Left kidney (tissue), 8 donors: ENCODE results near the gene SDHAF4. TPM values are rescaled to one million over a fixed set of nuclear protein-coding genes. Genes with fewer than 3 reads are reported as not detected.
"Not testable (repeated sequence)": the region's sequence is repeated elsewhere in the genome, so short reads cannot be mapped to it uniquely, and the experiment has no call there.

Experiments
- DNase-seq: peaks from one replicate; pipeline ENCODE4 v3.0.0-alpha.2; 2013
- long read RNA-seq, 8 donors: transcript quantifications; one replicate each; lab custom pipeline, GENCODE V29; 2026
- polyA plus RNA-seq: library from polyadenylated mRNA; unstranded; fragments of 120-200 nt; gene quantifications from one replicate; pipeline ENCODE4 v1.2.1, GENCODE V29; 2013; ENCODE audit not compliant: insufficient read length

The SDHAF4 gene
- polyA plus RNA-seq = 22.8 TPM
- long read RNA-seq, donor 1, transcript SDHAF4-201 (3 exons, 1,196 nt) = major isoform, 6 of 7 reads
- long read RNA-seq, donor 1, partial matches to known transcripts = 0 of 7 reads
- long read RNA-seq, donor 1, other reads (novel, unspliced or antisense) = 0 of 7 reads
- long read RNA-seq, donor 2, transcript SDHAF4-201 (3 exons, 1,196 nt) = major isoform, 7 of 8 reads
- long read RNA-seq, donor 2, partial matches to known transcripts = 0 of 8 reads
- long read RNA-seq, donor 2, other reads (novel, unspliced or antisense) = 0 of 8 reads
- long read RNA-seq, donor 3, transcript SDHAF4-201 (3 exons, 1,196 nt) = major isoform, 9 of 9 reads
- long read RNA-seq, donor 3, partial matches to known transcripts = 0 of 9 reads
- long read RNA-seq, donor 3, other reads (novel, unspliced or antisense) = 0 of 9 reads
- long read RNA-seq, donor 4 = 0 reads
- long read RNA-seq, donor 5, transcript SDHAF4-201 (3 exons, 1,196 nt) = major isoform, 11 of 13 reads
- long read RNA-seq, donor 5, partial matches to known transcripts = 0 of 13 reads
- long read RNA-seq, donor 5, other reads (novel, unspliced or antisense) = 0 of 13 reads
- long read RNA-seq, donor 6, transcript SDHAF4-201 (3 exons, 1,196 nt) = major isoform, 5 of 7 reads
- long read RNA-seq, donor 6, partial matches to known transcripts = 0 of 7 reads
- long read RNA-seq, donor 6, other reads (novel, unspliced or antisense) = 0 of 7 reads
- long read RNA-seq, donor 7, transcript SDHAF4-201 (3 exons, 1,196 nt) = major isoform, 9 of 15 reads
- long read RNA-seq, donor 7, partial matches to known transcripts = 0 of 15 reads
- long read RNA-seq, donor 7, other reads (novel, unspliced or antisense) = 5 of 15 reads
- long read RNA-seq, donor 8, partial matches to known transcripts = 0 of 3 reads
- long read RNA-seq, donor 8, other reads (novel, unspliced or antisense) = 0 of 3 reads

DNA sequence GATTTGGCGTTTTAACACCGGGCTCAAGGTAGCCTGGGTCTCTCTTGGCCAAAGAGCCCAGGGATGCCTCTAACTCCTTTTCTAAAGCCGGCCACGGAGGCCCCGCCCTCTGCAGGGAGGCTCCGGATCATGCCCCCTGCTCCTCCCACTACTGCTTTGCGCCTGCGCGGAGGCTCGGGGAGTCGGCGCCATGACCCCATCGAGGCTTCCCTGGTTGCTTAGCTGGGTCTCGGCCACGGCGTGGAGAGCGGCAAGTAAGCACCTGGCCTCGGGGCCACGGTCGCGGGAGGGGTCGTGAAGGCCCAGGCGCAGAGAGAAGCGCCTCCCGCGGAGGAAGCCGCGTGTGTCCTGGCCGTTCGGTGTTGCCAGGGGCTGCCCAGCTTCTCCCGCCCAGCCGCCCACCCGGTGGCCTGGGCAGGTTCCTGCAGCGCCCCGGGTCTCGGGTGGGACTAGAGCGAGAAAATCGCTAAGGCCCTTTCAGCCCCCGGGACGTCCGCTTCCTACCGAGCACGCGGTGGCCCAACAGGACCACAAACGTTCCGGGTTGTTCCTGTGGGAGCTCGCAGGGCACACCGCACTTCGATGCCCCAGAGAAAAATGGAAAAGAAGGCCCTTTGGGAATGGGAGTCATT lies at the start of gene SDHAF4:
Gene SDHAF4 (plus strand): TSS at position 180 of the 632 bp plus-strand sequence. CDS start 11 bp downstream, at position 191.
- DNase-seq = peak; percentile 90

GRCh38 chr6:70518723-70519122 lies 48.0 kb upstream of the SDHAF4 start:
- DNase-seq = no peak

- no peak for DNase-seq
These were observed 46.2 kb upstream of the SDHAF4 start for GRCh38 chr6:70520575-70520974.

GRCh38 chr6:70524721-70525286 lies 41.9 kb upstream of the SDHAF4 start:
- DNase-seq = no peak

GRCh38 chr6:70527071-70527737 lies 39.5 kb upstream of the SDHAF4 start:
- no peak for DNase-seq

DNA sequence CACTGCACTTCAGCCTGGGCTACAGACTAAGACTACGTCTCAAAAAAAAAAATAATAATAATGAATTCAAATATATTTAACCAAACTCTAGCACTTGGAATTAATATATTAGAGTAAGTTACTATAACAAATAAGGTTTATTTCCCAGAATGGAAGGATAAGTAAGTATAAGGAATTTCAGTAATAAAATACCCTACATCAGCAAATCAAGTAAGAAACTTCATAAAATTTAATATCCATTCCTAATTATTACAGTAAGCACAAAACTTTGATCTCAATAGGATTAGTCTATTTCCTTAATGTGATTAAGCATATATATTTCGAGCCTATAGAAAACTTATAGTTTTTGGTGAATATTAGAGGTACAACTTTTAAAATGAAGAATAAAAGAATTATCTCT lies 36.7 kb upstream of the SDHAF4 start:
- DNase-seq = no peak

GRCh38 chr6:70531133-70531532 lies 35.6 kb upstream of the SDHAF4 start:
- DNase-seq = no peak

- no peak for DNase-seq
These were observed 29.5 kb upstream of the SDHAF4 start for GRCh38 chr6:70537266-70537665.

DNA sequence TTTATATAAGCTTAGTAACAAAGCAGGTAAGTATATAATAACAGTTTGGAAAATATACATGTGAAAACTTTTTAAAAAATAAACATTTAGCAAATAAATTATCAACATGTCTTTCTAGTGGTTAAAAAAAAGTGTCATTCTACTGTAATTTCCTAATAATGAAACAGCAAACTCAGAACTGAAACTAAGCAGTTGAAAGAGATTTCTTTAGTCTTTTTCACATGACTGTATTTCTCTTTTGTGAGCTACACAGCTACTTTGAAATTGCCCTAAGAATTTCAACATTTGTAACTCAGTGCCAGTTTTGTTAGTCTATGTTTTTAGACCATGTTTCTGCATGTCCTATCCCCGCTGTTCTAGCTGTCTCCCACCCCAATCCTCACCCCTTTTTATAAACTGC lies 28.4 kb upstream of the SDHAF4 start:
- DNase-seq = no peak

DNA sequence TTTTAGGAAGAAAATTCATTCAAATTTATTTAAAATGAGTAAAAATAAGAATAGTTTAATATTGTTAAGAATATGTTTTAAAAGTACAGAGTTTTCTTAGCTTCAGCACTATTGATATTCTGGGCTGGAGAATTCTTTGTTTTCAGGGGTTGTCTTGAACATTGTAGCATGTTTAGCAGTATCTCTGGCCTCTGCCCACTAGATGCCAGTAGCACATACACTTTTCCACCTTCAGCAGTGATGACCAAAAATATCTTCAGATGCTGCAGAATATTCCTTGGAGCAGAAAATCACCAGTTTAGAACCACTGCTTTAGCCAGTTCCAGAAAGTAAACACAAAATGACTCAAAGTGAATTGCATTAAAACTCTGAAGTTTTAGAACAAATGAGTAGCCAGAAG lies 19.4 kb upstream of the SDHAF4 start:
- peak; percentile 3 for DNase-seq

DNA sequence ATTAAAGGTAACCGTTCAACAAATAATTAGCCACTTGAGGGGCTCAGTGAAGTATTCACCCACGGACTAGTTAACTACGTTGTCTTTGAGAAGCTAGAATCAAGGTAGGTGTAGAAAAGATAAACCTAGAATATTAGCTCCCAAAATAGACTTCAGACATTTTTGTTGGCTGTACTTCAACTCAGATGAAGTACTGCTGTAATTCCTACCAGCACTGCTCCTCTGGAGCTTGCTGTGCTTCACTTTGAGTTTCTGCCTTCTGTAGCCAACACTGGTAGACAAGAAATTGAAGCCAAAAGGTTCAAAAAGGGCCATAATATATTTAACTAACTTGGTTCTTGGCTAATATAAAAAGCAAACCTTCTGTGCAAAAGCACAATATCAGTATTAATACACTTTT lies 18.8 kb upstream of the SDHAF4 start:
- no peak for DNase-seq

DNA sequence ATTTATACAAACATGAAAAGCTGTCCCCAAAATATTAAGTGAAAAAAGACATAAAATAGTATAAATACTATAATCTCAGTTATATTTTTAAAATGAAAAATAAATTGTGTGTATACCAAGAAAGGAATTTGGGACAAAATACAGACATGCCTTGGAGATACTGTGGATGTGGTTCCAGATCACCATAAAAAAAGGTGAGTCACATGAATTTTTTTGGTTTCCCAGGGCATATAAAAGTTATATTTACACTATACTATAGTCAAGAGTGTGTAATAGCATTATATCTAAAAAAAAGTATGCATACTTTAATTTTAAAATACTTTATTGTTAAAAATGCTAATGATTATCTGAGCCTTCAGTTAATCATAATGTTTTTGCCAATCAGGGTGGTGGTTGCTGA lies 17.4 kb upstream of the SDHAF4 start:
- DNase-seq = no peak

GRCh38 chr6:70551566-70551965 lies 15.2 kb upstream of the SDHAF4 start:
- no peak for DNase-seq

- not testable (repeated sequence) for DNase-seq
These were observed 14.3 kb upstream of the SDHAF4 start for GRCh38 chr6:70552286-70552940.

DNA sequence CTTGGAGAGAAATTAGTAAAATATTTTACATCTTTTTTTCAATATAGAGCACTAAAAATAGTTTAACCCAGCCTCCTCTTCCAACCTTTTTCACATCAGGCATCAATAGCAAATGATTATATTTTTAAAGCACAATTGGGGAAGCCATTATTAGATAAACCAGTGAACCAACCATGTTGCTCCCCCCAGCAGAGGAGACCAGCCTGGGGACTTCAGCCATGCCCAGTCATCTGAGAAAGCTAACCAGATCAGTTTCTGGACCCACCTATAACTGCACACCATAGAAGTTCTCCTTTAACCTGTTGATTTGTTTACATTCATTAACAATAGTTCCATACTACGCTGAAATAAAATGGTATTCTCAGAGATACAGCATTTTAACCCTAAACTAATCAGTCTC lies 13.8 kb upstream of the SDHAF4 start:
- DNase-seq = no peak

- no peak for DNase-seq
These were observed 8.7 kb upstream of the SDHAF4 start for GRCh38 chr6:70557998-70558397.

DNA sequence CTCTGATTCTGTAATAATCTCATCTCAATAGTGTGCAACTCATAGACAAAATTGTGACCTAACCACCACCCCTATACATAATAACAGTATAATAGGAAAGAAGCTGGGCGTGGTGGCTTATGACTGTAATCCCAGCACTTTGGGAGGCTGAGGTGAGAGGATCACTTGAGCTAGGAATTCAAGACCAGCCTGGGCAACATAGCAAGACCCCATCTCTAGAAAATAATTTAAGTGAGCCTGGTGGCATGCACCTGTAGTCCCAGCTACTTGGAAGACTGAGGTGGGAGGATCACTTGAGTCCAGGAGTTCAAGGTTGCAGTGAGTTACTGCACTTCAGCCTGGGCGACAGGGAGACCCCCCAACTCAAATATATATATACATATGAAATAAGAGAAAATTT lies 4.3 kb upstream of the SDHAF4 start:
- not testable (repeated sequence) for DNase-seq

- DNase-seq = no peak
These were observed 3.2 kb upstream of the SDHAF4 start for GRCh38 chr6:70563530-70563929.

GRCh38 chr6:70574643-70575042 lies 7.9 kb downstream of the SDHAF4 start:
- DNase-seq = no peak

DNA sequence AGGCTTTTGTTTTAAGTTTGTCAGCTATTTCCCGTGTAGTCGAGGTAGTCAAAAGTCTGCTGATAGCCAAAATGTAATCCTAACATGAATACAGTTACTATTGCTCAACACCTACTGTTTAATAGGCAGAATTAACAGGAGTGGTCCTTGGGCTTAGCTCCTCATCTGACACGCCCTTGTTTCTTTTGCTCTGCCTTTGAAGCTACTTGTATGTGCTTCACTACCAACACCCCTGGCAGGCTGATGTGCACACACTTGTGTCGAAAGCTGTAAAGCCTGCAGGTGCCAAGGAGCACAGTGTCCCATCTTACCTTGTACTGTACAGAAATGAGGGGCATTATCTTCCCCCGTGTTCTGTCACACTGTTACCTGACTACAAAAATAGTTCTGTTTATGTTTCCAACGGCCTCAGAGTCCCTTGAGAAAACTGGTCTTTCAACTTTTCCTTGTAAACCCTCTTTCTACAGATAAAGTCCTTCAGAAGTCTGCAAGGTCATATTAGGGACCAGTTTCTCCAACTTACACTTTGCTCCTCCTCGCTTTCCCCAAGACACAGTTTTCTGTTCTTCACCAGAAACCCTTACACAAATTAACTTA lies 9.3 kb downstream of the SDHAF4 start:
- DNase-seq = no peak

- no peak for DNase-seq
These were observed 19.4 kb downstream of the SDHAF4 start for GRCh38 chr6:70586114-70586513.
